ENCODE measurements around the gene MT1B.

MT1B gene

DNA sequence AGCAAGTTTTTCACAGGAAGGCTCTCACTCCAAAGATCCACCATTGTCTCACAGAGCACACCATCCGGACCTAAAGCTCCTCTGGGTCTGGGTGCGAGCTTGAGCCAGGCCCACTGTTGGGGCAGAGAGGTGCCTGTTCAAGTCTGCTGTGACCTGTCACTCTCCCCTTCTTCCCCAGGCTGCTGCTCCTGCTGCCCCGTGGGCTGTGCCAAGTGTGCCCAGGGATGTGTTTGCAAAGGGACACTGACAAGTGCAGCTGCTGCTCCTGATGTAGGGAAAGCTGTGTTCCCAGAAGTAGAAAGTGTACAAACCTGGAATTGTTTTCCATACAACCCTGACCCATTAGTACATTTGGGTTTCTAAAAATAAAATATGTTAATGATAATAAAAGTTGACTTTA, 25.8 kb downstream of the MT1B start:
- Histone ChIP-seq H3K36me3 (ENCODE audit: insufficient read depth, low read length) (no peaks in the 10 kb centered on the region), H3K27me3 (ENCODE audit: insufficient read depth, low read length, poor library complexity) (peaks cover 11% of the 10 kb centered on the region), H3K27ac (ENCODE audit: low read length) (no peak overlapping the region), H3K9me3 (ENCODE audit: insufficient read depth, low read length, severe bottlenecking) (no peaks in the 10 kb centered on the region), H3K4me1 (ENCODE audit: insufficient read depth, low read length) (peaks cover 12% of the 10 kb centered on the region), H4K20me1 (ENCODE audit: insufficient read depth, low read length) (no peaks in the 10 kb centered on the region), H2AFZ (ENCODE audit: low read depth, low read length) (no peak overlapping the region), H3K4me2 (ENCODE audit: insufficient read depth, low read length) (no peak overlapping the region), H3K9ac (ENCODE audit: low read depth, low read length) (no peak overlapping the region), H3K4me3 (ENCODE audit: low read depth in 1 of 2, low read length in 2 of 2) (no peak overlapping the region), H3K79me2 (ENCODE audit: insufficient read depth, low read length) (no peaks in the 10 kb centered on the region)
- TF ChIP-seq, protein P1, sequence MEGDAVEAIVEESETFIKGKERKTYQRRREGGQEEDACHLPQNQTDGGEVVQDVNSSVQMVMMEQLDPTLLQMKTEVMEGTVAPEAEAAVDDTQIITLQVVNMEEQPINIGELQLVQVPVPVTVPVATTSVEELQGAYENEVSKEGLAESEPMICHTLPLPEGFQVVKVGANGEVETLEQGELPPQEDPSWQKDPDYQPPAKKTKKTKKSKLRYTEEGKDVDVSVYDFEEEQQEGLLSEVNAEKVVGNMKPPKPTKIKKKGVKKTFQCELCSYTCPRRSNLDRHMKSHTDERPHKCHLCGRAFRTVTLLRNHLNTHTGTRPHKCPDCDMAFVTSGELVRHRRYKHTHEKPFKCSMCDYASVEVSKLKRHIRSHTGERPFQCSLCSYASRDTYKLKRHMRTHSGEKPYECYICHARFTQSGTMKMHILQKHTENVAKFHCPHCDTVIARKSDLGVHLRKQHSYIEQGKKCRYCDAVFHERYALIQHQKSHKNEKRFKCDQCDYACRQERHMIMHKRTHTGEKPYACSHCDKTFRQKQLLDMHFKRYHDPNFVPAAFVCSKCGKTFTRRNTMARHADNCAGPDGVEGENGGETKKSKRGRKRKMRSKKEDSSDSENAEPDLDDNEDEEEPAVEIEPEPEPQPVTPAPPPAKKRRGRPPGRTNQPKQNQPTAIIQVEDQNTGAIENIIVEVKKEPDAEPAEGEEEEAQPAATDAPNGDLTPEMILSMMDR (IDR thresholded peaks at IDR 0.05; ENCODE audit: borderline replicate concordance, extremely low read depth, low read length, poor library complexity, severe bottlenecking), result no peak
- TF ChIP-seq EZH2 (IDR thresholded peaks at IDR 0.05; ENCODE audit: borderline replicate concordance, low read depth, low read length, severe bottlenecking), result no peak
- DNase-seq, result no peak
- ATAC-seq (ENCODE audit: insufficient read depth, low read depth), result no peak

DNA sequence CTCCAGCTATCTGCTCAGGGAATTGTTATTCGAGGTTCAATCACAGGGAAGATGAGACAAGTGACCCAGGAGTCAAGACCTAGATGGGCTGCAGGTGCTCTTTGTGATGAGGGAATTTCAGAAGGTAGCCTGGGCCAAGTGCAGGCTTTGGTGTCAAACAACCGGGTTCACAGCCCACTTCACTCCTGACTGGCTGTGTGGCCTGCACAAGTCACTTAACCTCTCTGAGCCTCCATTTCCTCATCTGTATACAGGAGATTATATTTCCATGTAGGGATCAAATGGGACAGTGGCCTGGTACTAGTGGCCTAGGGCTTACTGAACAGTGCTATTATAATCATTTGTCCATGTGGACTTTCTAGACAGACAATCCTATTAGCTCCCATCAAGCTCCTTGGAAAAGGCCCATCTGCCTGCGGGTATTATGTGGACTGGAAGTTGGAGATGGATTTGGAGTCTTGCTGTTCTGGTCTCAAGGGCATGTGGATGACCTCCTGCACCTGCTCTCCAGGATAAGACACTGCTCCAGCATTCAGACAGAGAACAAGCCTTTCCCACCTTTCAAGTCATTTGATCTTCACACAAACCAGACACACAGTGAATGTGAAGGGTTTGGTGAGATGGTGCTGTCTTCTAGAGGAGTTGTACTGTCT, 27.5 kb downstream of the MT1B start:
- Histone ChIP-seq H2AFZ (ENCODE audit: low read depth, low read length) (no peak overlapping the region), H3K4me3 (ENCODE audit: low read depth in 1 of 2, low read length in 2 of 2) (no peak overlapping the region), H3K9ac (ENCODE audit: low read depth, low read length) (no peak overlapping the region), H3K27ac (ENCODE audit: low read length) (no peak overlapping the region), H3K27me3 (ENCODE audit: insufficient read depth, low read length, poor library complexity) (peaks cover 11% of the 10 kb centered on the region), H3K79me2 (ENCODE audit: insufficient read depth, low read length) (no peaks in the 10 kb centered on the region), H3K9me3 (ENCODE audit: insufficient read depth, low read length, severe bottlenecking) (no peaks in the 10 kb centered on the region), H4K20me1 (ENCODE audit: insufficient read depth, low read length) (no peaks in the 10 kb centered on the region), H3K36me3 (ENCODE audit: insufficient read depth, low read length) (no peaks in the 10 kb centered on the region), H3K4me2 (ENCODE audit: insufficient read depth, low read length) (no peak overlapping the region), H3K4me1 (ENCODE audit: insufficient read depth, low read length) (peaks cover 27% of the 10 kb centered on the region)
- no peak for ATAC-seq (ENCODE audit: insufficient read depth, low read depth)
- TF ChIP-seq, protein P1 (IDR thresholded peaks at IDR 0.05; ENCODE audit: borderline replicate concordance, extremely low read depth, low read length, poor library complexity, severe bottlenecking), result no peak
- no peak for TF ChIP-seq EZH2 (IDR thresholded peaks at IDR 0.05; ENCODE audit: borderline replicate concordance, low read depth, low read length, severe bottlenecking)
- no peak for DNase-seq

DNA sequence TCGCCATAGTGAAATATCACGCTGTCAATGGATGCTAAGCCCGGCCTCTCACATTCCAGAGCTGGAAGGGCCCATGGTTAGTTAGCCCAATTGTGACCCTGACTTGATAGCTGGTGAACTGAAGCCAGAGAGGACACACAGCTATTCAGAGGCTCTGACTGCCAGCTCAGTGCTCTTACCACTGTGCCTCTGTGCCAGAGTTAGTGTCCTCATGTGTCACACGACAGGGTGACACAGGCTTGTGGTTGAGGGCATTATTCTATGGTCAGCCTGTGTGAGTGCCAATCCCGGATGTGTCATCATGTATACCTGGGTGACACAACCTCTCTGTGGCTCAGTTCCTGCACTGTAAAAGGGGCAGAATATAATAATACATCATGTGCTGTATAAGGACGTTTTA, 28.1 kb downstream of the MT1B start:
- TF ChIP-seq, protein P1 (IDR thresholded peaks at IDR 0.05; ENCODE audit: borderline replicate concordance, extremely low read depth, low read length, poor library complexity, severe bottlenecking), result no peak
- TF ChIP-seq EZH2 (IDR thresholded peaks at IDR 0.05; ENCODE audit: borderline replicate concordance, low read depth, low read length, severe bottlenecking), result no peak
- Histone ChIP-seq H3K27me3 (ENCODE audit: insufficient read depth, low read length, poor library complexity) (peaks cover 11% of the 10 kb centered on the region), H3K4me1 (ENCODE audit: insufficient read depth, low read length) (peaks cover 27% of the 10 kb centered on the region), H3K27ac (ENCODE audit: low read length) (no peak overlapping the region), H3K79me2 (ENCODE audit: insufficient read depth, low read length) (no peaks in the 10 kb centered on the region), H2AFZ (ENCODE audit: low read depth, low read length) (no peak overlapping the region), H3K4me3 (ENCODE audit: low read depth in 1 of 2, low read length in 2 of 2) (no peak overlapping the region), H3K4me2 (ENCODE audit: insufficient read depth, low read length) (no peak overlapping the region), H3K9me3 (ENCODE audit: insufficient read depth, low read length, severe bottlenecking) (no peaks in the 10 kb centered on the region), H3K9ac (ENCODE audit: low read depth, low read length) (no peak overlapping the region), H3K36me3 (ENCODE audit: insufficient read depth, low read length) (no peaks in the 10 kb centered on the region), H4K20me1 (ENCODE audit: insufficient read depth, low read length) (no peaks in the 10 kb centered on the region)
- ATAC-seq (ENCODE audit: insufficient read depth, low read depth) (no peak), DNase-seq (no peak)
